Activated CD8-positive, alpha-beta memory T cell treated with anti-CD3 and anti-CD28 coated beads, Interleukin-2, amount 50 U/mL, for 1 hour (primary cell): ENCODE data around the gene CD164.
"Not testable (repeated sequence)": the region's sequence is repeated elsewhere in the genome, so short reads cannot be mapped to it uniquely, and the experiment has no call there.

Source experiments
- DNase-seq: peaks from one replicate; pipeline ENCODE4 v3.0.0-alpha.2; 2020; ENCODE audit errors: extremely low read depth

CD164 gene

DNA sequence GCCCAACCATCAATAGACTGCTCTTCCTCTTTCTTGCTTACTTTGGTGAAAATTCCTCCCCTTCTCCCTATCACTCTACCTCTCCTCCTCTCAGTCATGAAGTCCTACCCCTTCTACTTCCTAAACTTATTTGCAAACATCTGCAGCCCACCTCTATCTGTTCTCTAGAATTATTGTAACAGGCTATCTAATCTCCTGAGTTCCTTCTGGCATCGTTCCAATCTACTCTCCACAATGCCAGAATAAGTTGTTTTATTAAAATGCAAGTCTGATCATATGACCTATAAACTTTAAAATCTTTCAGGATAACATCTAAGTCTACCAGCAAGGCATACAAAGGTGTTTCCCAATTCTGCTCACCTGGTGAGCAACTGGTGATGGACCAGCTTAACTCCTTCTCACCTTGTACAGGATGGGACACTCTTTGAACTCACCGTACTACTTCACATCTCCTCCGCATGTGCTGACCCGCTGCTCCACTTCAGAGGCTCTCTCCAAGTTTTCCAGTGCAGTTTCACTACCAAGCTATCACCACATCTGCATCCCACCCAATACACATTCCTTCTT is 7.9 kb downstream of the CD164 start:
- no peak for DNase-seq

DNA sequence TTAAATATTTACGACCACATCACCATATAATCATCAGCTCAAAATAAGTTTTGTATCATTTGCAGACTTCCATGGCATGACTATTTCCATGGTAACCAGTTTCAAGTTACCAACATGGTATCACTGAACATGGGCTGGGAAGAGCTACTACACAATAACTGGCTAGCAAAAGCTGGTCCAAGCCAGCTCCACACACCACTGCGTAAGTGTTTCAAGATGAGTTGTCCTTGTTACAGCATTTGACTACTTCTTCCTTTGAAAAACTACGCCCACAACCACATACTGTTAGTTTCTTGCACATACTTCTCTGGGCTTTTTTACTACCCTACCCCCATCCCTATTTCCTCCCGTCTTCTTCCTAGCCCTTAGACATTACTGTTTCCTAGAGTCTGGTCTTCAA is 8.5 kb downstream of the CD164 start:
- DNase-seq, result no peak

DNA sequence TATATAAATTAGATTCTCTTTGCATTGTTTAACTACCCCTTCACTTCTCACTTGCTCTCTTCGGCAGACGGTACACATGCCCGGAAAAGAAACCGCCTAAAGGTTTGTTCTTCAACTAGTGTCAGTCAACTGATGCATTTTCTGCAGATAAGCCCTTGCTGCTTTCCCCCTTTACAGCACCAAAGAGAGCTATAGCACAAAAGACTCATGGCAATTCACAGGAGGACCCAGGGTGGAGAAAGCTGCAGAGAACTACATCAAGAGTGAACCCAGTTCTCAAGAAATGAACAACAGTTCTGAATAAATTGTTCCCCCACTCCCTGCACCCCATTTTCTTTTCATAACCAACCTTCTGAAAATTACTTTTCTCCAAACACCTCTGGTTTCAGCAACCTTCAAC is 8.9 kb downstream of the CD164 start:
- no peak for DNase-seq

DNA sequence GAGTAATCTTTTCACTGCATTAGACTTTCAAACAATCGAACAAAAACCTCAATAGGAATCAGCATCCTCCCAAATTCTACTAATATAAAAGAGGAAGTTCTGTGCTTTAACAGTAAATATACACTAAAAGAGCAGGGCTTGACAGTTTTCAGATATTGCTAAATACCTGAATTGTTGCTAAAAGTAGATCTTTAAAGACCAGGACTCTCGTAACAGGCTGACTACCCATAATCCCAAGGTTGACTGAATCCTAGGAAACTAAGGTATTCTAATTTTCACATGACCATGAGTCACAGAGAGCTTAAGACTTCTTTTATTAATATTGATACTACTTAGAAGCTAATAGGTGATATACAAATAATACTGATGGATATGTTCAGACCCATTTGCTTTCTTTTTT is 10.1 kb downstream of the CD164 start:
- no peak for DNase-seq

DNA sequence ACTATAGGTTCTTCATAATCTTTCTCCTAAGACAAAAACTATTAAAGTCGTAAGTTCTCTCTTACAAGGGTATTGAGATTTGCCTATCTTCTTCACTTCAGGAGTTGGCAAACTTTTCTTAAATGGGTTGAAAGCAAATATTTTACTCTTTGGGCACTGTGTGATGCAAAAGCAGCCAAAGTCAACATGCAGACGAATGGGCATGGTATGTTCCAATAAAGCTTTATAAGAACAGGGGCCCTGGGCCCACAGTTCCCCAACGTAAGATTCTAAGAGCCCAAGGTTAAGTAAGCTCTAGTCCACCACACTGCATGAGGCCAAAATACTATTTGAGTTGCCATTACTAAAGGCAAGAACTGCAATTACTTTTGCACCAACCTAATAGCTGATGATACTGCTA is 11.5 kb downstream of the CD164 start:
- DNase-seq, result no peak

DNA sequence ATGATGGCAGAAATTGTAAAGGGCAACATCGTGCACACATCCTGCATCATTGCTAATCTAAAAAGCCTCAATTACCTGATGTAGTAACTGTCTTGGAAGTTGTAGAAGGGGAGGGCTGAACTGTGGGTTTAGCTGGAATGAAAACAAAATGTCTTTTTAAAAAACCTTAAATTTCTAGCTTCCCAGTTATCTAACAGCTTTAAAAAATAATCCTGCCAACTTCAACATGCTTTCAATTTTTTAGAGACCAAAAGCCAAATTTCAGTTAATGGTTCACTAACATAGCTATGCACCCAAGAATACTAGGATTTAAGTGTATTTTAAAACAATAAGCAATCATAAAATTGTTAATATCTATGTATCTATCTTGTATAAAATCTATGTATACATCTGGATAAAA is 11.9 kb downstream of the CD164 start:
- DNase-seq, result no peak

DNA sequence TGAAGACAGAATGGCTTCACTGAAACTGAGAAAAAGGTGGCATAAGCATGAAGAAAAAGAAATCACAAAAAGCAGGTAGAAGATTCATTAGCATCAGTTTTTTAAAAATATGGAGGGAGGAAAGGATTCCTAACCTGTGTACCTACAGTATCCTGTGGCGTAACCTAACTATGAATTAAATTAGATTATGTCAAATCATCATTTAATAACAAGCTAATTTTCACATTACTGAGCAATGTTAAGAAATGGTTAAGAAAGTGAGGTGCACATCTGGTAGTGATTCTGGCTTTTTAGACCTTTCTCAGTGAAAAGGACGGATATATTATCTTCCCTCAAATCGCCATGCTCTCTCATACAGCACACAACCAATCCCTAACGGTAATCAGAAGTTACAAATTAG is 12.5 kb downstream of the CD164 start:
- no peak for DNase-seq

DNA sequence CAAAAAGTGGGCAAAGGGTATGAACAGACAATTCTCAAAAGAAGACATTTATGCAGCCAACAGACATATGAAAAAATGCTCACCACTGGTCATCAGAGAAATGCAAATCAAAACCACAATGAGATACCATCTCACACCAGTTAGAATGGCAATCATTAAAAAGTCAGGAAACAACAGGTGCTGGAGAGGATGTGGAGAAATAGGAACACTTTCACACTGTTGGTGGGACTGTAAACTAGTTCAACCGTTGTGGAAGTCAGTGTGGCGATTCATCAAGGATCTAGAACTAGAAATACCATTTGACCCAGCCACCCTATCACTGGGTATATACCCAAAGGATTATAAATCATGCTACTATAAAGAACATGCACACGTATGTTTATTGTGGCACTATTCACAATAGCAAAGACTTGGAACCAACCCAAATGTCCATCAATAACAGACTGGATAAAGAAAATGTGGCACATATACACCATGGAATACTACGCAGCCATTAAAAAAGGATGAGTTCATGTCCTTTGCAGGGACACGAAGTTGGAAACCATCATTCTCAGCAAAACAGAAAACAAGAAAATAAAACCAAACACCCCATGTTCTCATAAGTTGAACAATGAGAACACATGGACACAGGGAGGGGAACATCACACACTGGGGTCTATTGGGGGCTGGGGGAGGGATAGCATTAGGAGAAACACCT is 17.7 kb downstream of the CD164 start:
- DNase-seq, result not testable (repeated sequence)

DNA sequence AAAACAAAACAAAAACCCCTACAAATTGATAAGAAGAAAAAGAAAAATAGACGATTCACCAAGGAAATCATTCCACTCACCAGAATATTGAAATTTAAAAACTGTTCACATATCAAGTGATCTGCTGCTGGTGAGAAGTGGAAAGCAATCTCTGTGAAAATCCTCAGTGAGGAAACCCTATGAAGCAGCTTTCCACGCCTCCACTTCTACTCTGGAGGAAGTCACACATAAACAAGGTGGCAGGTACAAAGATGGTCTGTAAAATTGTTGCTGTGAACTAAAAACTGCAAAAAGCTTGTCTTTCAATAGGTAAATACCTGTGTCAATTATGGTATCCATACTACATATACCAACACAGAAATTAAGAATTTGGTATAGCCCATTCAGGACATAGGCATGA is 18.5 kb downstream of the CD164 start:
- DNase-seq, result no peak

DNA sequence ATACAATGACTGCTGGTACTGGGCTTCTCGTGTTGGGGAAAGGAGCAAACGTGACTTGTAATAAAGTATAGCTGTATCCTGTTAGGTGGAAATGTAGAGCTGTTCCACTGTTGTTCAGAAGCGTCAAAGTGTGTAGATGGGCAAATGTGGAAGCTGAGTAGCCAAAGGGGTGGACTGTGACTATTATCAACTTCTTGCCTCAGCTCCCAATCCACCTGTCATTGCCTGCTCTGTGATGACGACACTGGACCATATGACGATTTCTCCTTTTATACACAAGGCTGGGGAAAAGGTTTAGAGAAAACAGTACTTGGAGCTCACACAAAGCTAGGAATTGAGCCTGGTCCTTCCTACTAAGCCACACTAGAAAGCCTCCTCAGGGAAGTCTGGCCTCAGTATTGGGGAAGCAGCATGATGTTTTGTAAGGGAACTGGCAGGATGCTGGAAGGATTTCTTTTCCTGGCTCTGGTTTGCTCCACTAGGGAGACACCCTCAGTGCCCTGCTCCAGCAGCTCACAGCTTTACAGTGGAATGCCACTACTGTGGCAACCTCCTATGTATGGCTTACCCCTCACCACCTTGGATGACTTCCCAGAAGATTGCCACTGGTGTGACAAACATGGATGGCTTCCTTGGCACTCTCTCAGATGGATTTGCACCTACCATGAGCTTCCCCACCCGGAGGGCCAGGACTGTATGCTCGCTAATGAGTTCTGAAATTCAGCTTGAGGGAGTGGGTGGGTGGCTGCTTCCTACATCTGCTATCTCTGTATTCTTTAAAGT is 20.0 kb downstream of the CD164 start:
- DNase-seq, result no peak

DNA sequence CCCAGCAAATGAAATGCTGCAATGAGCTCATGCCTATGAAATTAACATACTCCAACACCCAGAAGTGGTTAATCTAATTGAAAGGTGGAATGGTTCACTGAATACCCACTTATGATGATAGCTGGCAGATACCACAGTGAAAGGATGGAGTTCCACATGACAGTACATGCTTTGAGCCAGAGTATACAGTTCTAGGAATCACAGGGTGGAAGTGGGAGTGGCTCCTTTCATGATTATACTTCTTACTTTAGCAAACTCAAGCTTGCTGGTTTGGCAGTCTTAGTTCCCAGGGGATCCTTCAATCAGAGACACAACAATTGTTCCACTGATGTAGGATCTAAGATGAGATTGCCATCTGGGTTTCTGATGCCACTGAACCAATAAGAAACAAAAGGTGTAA is 21.5 kb downstream of the CD164 start:
- DNase-seq, result no peak

DNA sequence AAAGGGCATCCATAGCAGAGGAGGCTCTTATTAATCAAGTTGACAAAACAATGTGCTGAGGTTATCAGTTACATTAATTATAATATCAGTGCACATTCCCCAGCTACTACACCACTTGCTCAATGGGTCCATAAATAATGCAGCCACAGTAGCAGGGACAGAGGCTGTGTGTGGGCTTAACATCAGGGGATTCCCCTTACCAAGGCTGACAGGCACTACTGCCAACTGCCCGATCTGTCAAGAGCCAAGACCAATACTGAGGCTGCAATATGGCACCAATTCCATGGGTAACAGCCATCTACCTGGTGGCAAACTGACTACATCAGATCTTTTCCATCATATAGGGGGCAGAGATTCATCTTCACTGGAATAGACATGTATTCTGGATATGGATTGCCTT is 22.0 kb downstream of the CD164 start:
- no peak for DNase-seq

DNA sequence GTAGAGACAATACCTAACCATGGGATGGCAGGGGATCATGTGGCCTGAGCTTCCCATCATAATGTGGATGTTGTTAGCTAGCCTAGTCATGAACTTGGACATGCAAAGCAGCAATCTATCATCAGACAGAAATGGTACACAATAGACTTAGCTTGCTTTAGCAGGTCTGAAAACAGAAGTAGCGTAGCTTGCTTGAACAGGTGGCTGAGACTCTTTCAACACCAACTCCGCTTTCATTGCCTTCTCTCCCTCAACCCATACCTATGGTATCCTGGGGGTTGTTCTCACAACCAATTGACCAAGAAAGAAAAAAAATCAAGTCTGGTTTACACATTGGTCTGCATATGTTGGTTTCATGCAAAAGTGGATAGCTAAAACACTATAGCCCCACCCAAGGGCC is 23.0 kb downstream of the CD164 start:
- no peak for DNase-seq

DNA sequence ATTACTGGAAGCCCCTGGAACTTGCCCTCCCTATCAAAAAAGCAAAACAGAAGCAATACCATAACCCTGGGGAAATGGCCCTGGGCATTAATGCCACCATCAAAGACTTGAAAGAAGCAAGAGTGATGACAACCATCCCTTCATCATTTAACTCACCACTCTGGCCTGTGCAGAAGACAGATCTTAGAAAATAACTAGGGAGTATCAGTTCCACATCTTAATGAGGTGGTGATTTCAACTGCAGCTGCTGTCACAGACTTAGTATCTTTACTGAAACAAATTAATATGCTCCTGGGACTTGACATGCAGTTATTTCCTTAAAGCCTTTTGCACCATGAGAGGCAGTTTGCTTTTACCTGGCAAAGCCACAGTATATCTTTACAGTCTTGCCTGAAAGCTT is 24.1 kb downstream of the CD164 start:
- DNase-seq, result no peak

DNA sequence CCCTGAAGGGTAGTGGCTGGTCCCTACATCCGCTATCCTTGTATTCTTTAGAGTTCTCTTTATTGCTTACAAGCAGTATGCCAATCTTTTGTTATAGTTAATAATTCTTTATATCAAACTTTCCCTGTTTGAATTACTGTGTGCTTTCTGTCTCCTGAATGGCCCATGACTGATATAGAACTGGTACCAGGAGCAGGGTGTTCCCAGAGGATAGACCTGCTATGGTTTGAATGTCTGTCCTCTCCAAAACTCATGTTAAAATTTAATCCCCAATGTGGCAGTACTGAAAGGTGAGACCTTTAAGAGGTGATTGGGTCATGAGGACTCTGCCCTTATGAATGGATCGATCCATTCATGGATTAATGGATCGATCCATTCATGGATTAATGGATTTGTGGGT is 26.0 kb downstream of the CD164 start:
- no peak for DNase-seq

DNA sequence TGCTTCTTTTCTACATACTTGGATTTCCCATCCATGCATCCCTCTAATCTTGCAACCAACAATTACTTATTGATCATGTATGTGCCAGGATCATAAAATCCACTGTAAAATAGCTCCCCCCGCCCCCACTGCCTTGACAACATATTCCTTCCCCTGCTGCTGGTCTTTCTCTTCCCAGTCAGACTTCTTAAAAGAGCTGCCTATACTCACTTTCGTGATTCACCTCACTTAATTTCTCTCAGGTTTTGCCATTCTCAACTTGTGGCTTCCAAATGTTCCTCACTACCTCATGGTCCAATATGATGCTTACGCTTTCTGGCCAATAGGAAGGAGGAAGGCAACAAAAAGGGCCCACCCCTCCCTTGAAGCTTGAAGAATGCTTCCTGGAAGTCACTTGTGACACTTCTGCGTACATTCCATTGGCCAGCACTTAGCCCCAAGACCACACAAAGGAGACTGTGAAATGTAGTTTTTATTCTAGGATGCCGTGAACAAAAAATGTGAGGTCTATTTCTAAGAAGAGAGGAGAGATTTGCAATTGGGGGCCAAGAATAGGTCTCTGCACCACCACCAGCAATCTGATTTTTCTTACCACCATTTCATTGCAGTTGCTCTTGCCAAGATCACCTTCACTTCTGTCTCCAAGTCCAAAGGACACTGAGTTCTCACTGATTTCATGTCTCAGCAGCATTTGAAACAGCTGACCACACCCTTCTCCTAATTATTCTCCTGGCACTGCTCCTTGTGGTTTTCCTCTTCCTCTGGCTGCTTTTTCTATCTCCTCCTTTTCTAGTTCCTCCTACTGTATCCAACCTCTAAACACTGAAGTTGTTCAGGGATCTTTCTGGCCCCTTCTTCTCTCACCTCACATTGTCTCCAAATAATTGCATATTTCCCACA is 30.8 kb downstream of the CD164 start:
- no peak for DNase-seq

DNA sequence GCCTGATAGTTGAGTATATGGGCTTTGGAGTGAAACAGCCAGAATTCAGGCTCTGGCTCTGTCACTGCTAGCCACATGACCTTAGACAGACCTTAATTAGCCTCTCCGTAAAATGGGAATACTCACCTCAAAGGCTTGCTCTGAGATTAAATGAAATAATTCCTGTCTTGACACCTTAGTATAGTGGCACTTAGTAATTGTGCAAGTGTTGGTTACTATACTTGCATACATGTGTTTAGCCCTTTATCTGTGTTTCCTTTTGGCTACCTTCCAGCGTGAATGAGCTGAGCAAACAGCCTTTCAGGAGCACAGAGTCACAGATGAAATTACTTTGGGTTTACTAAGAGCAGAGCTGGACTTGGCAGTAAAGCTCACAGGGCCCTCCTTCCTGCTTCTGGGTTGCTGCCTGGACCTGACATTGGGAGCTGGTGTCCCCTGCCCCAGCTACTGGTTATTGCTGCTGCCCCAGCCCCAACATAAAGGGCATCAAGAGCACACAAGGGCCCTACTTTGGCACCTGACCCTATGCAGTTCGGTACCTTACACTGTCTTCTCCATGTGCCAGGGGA is 32.8 kb downstream of the CD164 start:
- DNase-seq, result no peak

DNA sequence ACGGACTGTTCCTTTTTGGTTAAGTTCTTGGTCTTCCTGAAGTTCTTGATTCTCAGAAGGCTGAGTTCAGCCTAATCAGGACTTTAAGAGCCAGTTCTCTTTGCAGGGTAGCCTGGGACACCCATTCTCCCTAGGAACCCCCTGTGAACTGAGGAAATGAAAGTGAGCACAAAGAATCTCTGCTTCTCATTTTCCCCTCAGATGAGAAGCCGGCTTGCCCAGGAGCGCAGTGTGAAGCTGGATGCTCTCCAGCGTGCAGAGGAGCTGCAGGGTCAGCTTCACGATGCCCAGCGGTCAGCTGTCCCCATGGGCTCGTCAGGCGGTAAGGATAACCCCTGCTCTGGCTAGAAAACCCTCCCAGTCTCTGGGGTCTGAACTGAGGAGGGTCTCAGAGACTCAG is 34.0 kb downstream of the CD164 start:
- DNase-seq, result no peak

DNA sequence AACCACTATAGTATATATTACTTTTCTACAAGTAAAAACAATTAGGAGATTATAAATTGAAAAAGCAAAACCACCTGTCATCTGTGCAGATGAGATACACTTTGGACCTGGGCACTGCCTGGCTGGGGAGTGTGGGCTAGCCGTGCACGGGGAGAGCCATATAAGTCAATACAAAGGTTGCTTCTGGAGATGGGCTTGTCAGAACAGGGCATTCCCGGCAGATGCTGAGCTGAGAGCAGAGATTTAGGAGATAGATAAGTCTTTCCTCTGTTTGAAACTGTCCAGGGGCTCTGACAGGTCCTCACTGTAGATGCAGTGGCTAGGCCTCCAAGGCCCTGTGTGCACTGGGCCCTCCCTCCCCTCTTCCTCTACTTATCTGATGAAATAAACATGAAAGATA is 34.5 kb downstream of the CD164 start:
- DNase-seq, result no peak

DNA sequence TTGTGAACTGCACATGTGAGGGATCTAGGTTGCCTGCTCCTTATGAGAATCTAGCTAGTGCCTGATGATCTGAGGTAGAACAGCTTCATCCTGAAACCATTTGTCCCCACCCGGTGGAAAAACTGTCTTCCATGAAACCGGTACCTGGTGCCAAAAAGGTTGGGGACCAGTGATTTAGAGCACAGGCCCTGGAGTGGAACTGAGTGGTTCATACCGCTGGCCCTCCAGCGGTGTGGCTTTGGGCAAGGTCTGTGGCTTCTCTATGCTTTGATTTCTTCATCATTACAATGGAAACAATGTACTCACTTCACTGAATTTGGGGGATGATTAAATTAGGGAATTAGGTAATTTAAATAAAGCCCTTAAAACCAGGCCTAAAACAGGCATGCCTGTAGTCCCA is 36.3 kb downstream of the CD164 start:
- DNase-seq, result no peak

DNA sequence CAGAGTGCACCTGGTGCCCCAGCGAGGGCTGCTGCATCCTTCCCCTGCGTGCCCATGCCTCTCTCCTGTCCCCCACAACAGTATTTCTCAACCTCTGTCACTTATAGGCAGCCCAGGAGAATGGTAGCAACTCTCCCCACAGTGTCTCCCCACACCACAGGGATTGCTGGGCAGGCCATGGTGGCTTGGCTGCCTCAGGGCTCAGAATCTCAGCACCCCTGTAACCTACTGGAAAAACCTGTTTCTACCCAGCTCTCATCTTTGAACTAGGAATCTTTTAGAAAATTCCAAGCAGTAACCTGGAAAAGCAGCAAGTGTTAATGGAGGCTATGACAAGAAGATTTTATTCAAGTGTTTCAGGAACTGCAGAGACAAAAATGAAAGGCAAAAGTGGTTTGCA is 38.0 kb downstream of the CD164 start:
- DNase-seq, result no peak

DNA sequence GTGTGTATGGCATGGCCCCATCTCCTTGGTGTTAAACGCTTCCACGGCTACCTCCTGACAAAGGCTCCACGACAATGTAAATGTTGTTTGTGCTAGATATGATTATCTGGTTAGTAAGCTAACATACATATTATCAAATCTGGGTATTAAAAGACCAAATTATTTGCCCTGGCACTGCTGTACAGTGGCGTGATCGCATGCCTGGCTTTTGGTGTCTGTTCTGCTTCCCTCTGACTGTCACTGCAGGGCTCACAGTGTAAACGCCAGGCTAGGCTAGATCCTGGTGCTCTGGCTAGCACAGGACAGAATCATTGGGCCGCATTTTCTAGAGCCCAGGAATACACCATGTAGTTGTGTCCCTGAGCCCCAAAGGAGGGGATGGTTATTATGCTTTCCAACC is 38.7 kb downstream of the CD164 start:
- no peak for DNase-seq
